DMS 273 (cell line): ENCODE data around the gene GNB5.

Source experiments
- DNase-seq: peaks from one replicate; lab custom pipeline; 2025; ENCODE audit not compliant: unreplicated experiment; lab: John Stamatoyannopoulos, UW

The GNB5 gene

GRCh38 chr15:52144656-52145178, 46.5 kb downstream of the GNB5 start:
- DNase-seq = no peak

- no peak for DNase-seq
These were observed 47.3 kb downstream of the GNB5 start for GRCh38 chr15:52143873-52144272.

GRCh38 chr15:52140646-52141045, 50.5 kb downstream of the GNB5 start:
- no peak for DNase-seq

- peak; percentile 73 for DNase-seq
These were observed 51.4 kb downstream of the GNB5 start for GRCh38 chr15:52139599-52140462.

- peak; percentile 7 for DNase-seq
These were observed 53.5 kb downstream of the GNB5 start for GRCh38 chr15:52137432-52138357.

- DNase-seq = peak; percentile 10
These were observed 54.7 kb downstream of the GNB5 start for GRCh38 chr15:52136442-52136980.

- no peak for DNase-seq
These were observed 56.6 kb downstream of the GNB5 start for GRCh38 chr15:52134502-52135144.

GRCh38 chr15:52133510-52134220, 57.5 kb downstream of the GNB5 start:
- no peak for DNase-seq

- no peak for DNase-seq
These were observed 59.1 kb downstream of the GNB5 start for GRCh38 chr15:52132066-52132465.

GRCh38 chr15:52128568-52128967, 62.6 kb downstream of the GNB5 start:
- no peak for DNase-seq

GRCh38 chr15:52124270-52124880, 66.8 kb downstream of the GNB5 start:
- DNase-seq = no peak

- DNase-seq = no peak
These were observed 69.3 kb downstream of the GNB5 start for GRCh38 chr15:52121896-52122295.

- no peak for DNase-seq
These were observed 70.2 kb downstream of the GNB5 start for GRCh38 chr15:52121006-52121405.

GRCh38 chr15:52120488-52120887, 70.7 kb downstream of the GNB5 start:
- no peak for DNase-seq

GRCh38 chr15:52118969-52119749, 72.0 kb downstream of the GNB5 start:
- DNase-seq = no peak

- no peak for DNase-seq
These were observed 73.6 kb downstream of the GNB5 start for GRCh38 chr15:52117549-52117948.

- DNase-seq = peak; percentile 44
These were observed 75.4 kb downstream of the GNB5 start for GRCh38 chr15:52115598-52116427.
